ENCODE results near the gene KCNQ1OT1. TPM values are rescaled to one million over a fixed set of nuclear protein-coding genes. Genes with fewer than 3 reads are reported as not detected.

Gene KCNQ1OT1
- total and polyA plus RNA-seq, 9 of the 15 experiments (the other 6 are each of a cell fraction or from before 2014, with no cell fraction given): 0.04 to 2.3 (median 0.74) TPM

DNA sequence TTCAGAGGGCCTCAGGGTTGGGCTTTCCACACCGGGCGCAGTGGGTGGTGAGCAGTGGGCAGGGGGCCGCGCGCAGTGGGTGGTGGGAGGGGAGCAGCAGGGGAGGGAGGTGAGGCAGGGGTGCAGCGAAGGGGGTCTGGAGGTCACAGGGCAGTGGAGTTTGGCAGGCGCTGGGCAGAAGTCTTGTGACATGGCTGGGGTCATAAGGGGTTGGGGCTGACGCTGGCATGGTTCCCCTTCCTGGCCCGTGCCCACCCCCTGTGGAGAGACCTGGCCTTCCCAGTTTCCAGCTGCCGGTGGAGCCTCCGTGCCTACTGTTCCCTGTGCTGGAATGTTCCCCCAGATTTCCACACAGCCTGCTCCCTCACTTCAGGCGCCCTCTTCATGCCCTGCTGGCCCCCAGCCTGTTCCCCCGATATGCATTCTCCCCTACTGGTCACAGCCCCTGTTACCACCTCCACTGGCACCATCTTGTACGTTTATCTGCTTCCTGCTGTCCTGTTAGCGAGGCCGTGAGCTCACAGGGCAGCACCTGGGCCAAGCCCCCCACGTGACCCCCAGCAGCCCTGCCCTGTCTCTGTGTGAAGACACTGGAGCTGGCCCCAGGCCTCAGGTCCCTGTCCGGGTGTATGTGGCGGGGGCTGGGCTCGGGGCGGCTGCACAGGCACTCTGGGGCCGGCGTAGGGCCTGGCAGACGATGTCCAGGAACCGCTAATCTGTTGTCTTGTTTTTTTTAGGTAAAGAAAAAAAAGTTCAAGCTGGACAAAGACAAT is 111.6 kb downstream of the KCNQ1OT1 start:
- ChIA-PET CTCF (ENCODE audit: low intra/inter-chr PET ratio) (interaction anchor here (1.4 kb wide), 1 partner anchor 300 kb away, joined by 3 read pairs; no protein-coding TSS in a partner anchor), POLR2A (interaction anchor here (0.6 to 1.1 kb wide), 3 partner anchors 16 to 327 kb away, joined by 3 to 4 read pairs (median 3); no protein-coding TSS in a partner anchor)
- FAIRE-seq (no peak), ATAC-seq (no peak), DNase-seq (ENCODE audit: extremely low read depth in 1 of 4, low spot score in 3 of 4) (peak in 1 of 4 experiments; percentile 3)
- H3K4me2 ChIP-seq (ENCODE audit: insufficient read depth, low read length): no peak overlapping the region
- H3K9ac ChIP-seq (ENCODE audit: insufficient read depth in 1 of 2, low read depth in 2 of 2, low read length in 2 of 2): no peak overlapping the region; a peak in 1 of 4 replicates
- H3K9me1 ChIP-seq (ENCODE audit: control insufficient read depth, insufficient read depth, low read length): no peaks in the 10 kb centered on the region
- H3K27ac ChIP-seq (ENCODE audit: extremely low read depth, low read depth, low read length): no peak overlapping the region
- WGBS (ENCODE audit: insufficient coverage, low coverage, missing lambda C conversion rate): 9% methylated on average over 11 of the region's 25 CpGs
- in situ Hi-C loops (cut with MboI) (no loop called here), intact Hi-C loops (cut with micrococcal nuclease) (no loop called here)
- no peaks in the 10 kb centered on the region for H3K79me2 ChIP-seq (ENCODE audit: control insufficient read depth, insufficient read depth, low read length)
- peaks cover 0 to 21% of the 10 kb centered on the region in 2 experiments; a peak in 1 of 5 replicates for H3K4me1 ChIP-seq (replicated peaks in 1 of 2; ENCODE audit: control insufficient read depth in 2 of 2, insufficient read depth in 2 of 2, low read length in 2 of 2)
- no TSS peak for BruUV-seq (replicated peaks)
- H4K20me1 ChIP-seq (replicated peaks; ENCODE audit: control insufficient read depth, insufficient read depth, low read length): peaks cover 8% of the 10 kb centered on the region; the same call in 1 of the 2 replicates
- H3K27me3 ChIP-seq (ENCODE audit: control insufficient read depth in 2 of 2, insufficient read depth in 2 of 2, low read length in 2 of 2): peaks cover 10 to 79% of the 10 kb centered on the region in 2 experiments
- no peaks in the 10 kb centered on the region for H3K36me3 ChIP-seq (ENCODE audit: control insufficient read depth, insufficient read depth, low read length)
- no peaks in the 10 kb centered on the region for H3K9me3 ChIP-seq (replicated peaks; ENCODE audit: control insufficient read depth, insufficient read depth, low read depth, low read length)
- H2AFZ ChIP-seq (ENCODE audit: low read depth, low read length): no peak overlapping the region
- no peak overlapping the region for H3K4me3 ChIP-seq
- no peak for TF ChIP-seq YY1 (IDR thresholded peaks at IDR 0.05; ENCODE audit: borderline replicate concordance in 1 of 3, control insufficient read depth in 1 of 3, extremely low read depth in 1 of 3, insufficient read depth in 3 of 3, insufficient read length in 1 of 3, insufficient replicate concordance in 2 of 3, low read depth in 1 of 3, low read length in 2 of 3)
- TF ChIP-seq NFYB (IDR thresholded peaks at IDR 0.05; ENCODE audit: extremely low read depth, insufficient read length): no peak
- TF ChIP-seq ETS2 (tag; IDR thresholded peaks at IDR 0.05; ENCODE audit: borderline replicate concordance, poor library complexity, severe bottlenecking): no peak
- TF ChIP-seq, protein P1, sequence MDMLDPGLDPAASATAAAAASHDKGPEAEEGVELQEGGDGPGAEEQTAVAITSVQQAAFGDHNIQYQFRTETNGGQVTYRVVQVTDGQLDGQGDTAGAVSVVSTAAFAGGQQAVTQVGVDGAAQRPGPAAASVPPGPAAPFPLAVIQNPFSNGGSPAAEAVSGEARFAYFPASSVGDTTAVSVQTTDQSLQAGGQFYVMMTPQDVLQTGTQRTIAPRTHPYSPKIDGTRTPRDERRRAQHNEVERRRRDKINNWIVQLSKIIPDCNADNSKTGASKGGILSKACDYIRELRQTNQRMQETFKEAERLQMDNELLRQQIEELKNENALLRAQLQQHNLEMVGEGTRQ (CRISPR knock-in tag; IDR thresholded peaks at IDR 0.05): peak; percentile 49; the same call in 1 of the 2 replicates
- no peak for TF ChIP-seq ZBTB8A (IDR thresholded peaks at IDR 0.05; ENCODE audit: partially characterized antibody)
- no peak for TF ChIP-seq MTA2 (IDR thresholded peaks at IDR 0.05; ENCODE audit: low read depth)
- TF ChIP-seq ZFPM2 (CRISPR knock-in tag; IDR thresholded peaks at IDR 0.05): no peak
- TF ChIP-seq, protein P2, sequence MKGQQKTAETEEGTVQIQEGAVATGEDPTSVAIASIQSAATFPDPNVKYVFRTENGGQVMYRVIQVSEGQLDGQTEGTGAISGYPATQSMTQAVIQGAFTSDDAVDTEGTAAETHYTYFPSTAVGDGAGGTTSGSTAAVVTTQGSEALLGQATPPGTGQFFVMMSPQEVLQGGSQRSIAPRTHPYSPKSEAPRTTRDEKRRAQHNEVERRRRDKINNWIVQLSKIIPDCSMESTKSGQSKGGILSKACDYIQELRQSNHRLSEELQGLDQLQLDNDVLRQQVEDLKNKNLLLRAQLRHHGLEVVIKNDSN (CRISPR knock-in tag; IDR thresholded peaks at IDR 0.05): 0 out of 2 replicates have a peak, but pooled peaks have one; percentile 32
- no peak for TF ChIP-seq GATAD2A (IDR thresholded peaks at IDR 0.05)
